ENCODE measurements around the gene ANKRD11.

DNA sequence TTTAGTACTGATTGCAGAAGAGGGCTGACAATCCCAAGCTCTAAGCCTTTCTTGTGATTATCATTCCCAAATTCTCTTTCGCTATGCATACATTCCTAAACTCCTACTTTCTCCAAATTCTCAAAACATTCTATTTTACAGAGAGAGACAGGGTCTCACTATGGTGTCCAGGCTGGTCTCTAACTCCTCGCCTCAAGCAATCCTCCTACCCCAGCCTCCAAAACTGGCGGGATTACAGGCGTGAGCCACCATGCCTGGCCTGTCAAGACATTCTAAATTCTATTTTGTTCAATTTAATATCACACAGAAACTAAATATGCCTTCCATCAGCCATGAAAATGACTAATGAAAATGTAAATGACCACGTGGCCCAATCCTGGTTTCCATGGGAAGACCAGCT, 39.8 kb downstream of the ANKRD11 start:
- TF ChIP-seq YY1 (IDR thresholded peaks at IDR 0.05; ENCODE audit: insufficient read depth, insufficient read length) (no peak), ZNF274 (IDR thresholded peaks at IDR 0.05; ENCODE audit: low read depth, low read length) (no peak), SUZ12 (IDR thresholded peaks at IDR 0.05; ENCODE audit: extremely low read depth, insufficient read depth, insufficient read length) (no peak)
